ENCODE measurements around the gene HTN3. TPM values are rescaled to one million over a fixed set of nuclear protein-coding genes. Genes with fewer than 3 reads are reported as not detected.

The HTN3 gene
- total and polyA plus RNA-seq, 8 donors: not detected

GRCh38 chr4:70057651-70058050, 29.4 kb downstream of the HTN3 start:
- no peaks in the 10 kb centered on the region for H3K36me3 ChIP-seq
- H3K27ac ChIP-seq: no peak overlapping the region
- TF ChIP-seq POLR2AphosphoS5 (IDR thresholded peaks at IDR 0.05) (no peak), EP300 (IDR thresholded peaks at IDR 0.05) (no peak), CTCF (IDR thresholded peaks at IDR 0.05) (no peak), POLR2A (IDR thresholded peaks at IDR 0.05) (no peak)
- intact Hi-C loops (cut with DNase I; ENCODE audit: low total_unique reads): no loop called here
- no peak overlapping the region for H3K4me3 ChIP-seq
- H3K9me3 ChIP-seq: peaks cover 0 to 9% (median 2%) of the 10 kb centered on the region in 4 donors
- no peaks in the 10 kb centered on the region for H3K27me3 ChIP-seq
- no peak for DNase-seq
- H3K4me1 ChIP-seq: no peaks in the 10 kb centered on the region
- WGBS, 5 donors: 88 to 93% (median 88%) methylated on average over 1 of the region's 1 CpG

- no peak overlapping the region for H3K27ac ChIP-seq
- H3K4me1 ChIP-seq: no peaks in the 10 kb centered on the region
- no peak for DNase-seq
- TF ChIP-seq CTCF (IDR thresholded peaks at IDR 0.05) (no peak), POLR2AphosphoS5 (IDR thresholded peaks at IDR 0.05) (no peak), EP300 (IDR thresholded peaks at IDR 0.05) (no peak), POLR2A (IDR thresholded peaks at IDR 0.05) (no peak)
- intact Hi-C loops (cut with DNase I; ENCODE audit: low total_unique reads): no loop called here
- H3K9me3 ChIP-seq: peaks cover 0 to 9% (median 2%) of the 10 kb centered on the region in 4 donors
- no peaks in the 10 kb centered on the region for H3K36me3 ChIP-seq
- H3K4me3 ChIP-seq: no peak overlapping the region
- no peaks in the 10 kb centered on the region for H3K27me3 ChIP-seq
Measured at GRCh38 chr4:70059149-70059548, 30.9 kb downstream of the HTN3 start.

GRCh38 chr4:70062000-70062399, 33.7 kb downstream of the HTN3 start:
- H3K4me3 ChIP-seq: no peak overlapping the region
- H3K36me3 ChIP-seq: no peaks in the 10 kb centered on the region
- DNase-seq: no peak
- H3K9me3 ChIP-seq: no peaks in the 10 kb centered on the region
- intact Hi-C loops (cut with DNase I; ENCODE audit: low total_unique reads): no loop called here
- WGBS, 5 donors: 50 to 73% (median 56%) methylated on average over 1 of the region's 1 CpG
- H3K4me1 ChIP-seq: no peaks in the 10 kb centered on the region
- no peak for TF ChIP-seq EP300 (IDR thresholded peaks at IDR 0.05)
- TF ChIP-seq POLR2A (IDR thresholded peaks at IDR 0.05): no peak
- TF ChIP-seq CTCF (IDR thresholded peaks at IDR 0.05): no peak
- TF ChIP-seq POLR2AphosphoS5 (IDR thresholded peaks at IDR 0.05): no peak
- no peaks in the 10 kb centered on the region for H3K27me3 ChIP-seq
- no peak overlapping the region for H3K27ac ChIP-seq

- H3K36me3 ChIP-seq: no peaks in the 10 kb centered on the region
- 76 to 90% (median 87%) methylated on average over 1 of the region's 1 CpG for WGBS, 5 donors
- no peaks in the 10 kb centered on the region for H3K4me1 ChIP-seq
- TF ChIP-seq POLR2AphosphoS5 (IDR thresholded peaks at IDR 0.05) (no peak), EP300 (IDR thresholded peaks at IDR 0.05) (no peak), POLR2A (IDR thresholded peaks at IDR 0.05) (no peak), CTCF (IDR thresholded peaks at IDR 0.05) (no peak)
- peaks cover 0 to 3% (median 0%) of the 10 kb centered on the region in 4 donors for H3K9me3 ChIP-seq
- intact Hi-C loops (cut with DNase I; ENCODE audit: low total_unique reads): no loop called here
- no peak for DNase-seq
- H3K4me3 ChIP-seq: no peak overlapping the region
- H3K27me3 ChIP-seq: no peaks in the 10 kb centered on the region
- H3K27ac ChIP-seq: no peak overlapping the region
Measured at GRCh38 chr4:70080205-70080604, 51.9 kb downstream of the HTN3 start.

Other genes starting within 250 kb of the HTN3 start
- gene SULT1E1, start 168.3 kb upstream of the HTN3 start, total RNA-seq: 10 to 100 TPM in 1 of 5 donors, 1 to 10 TPM in 1, under 1 TPM in 1, not detected in 2; 0.87 to 52.1 (median 3.5) TPM
- gene SULT1E1, start 168.3 kb upstream of the HTN3 start, polyA plus RNA-seq: 1 to 10 TPM in 1 of 3 donors, under 1 TPM in 2; 0.62 to 3.2 (median 0.68) TPM
- gene CSN1S1, start 97.4 kb upstream of the HTN3 start, total RNA-seq: not detected
- gene CSN1S1, start 97.4 kb upstream of the HTN3 start, polyA plus RNA-seq: under 1 TPM in 1 of 3 donors, not detected in 2; 0.50 TPM
- not detected for gene CSN2, start 62.7 kb upstream of the HTN3 start, total RNA-seq
- not detected for gene CSN2, start 62.7 kb upstream of the HTN3 start, polyA plus RNA-seq
- not detected for gene STATH, start 32.5 kb upstream of the HTN3 start, total RNA-seq
- gene STATH, start 32.5 kb upstream of the HTN3 start, polyA plus RNA-seq: not detected
- gene HTN1, start 22.0 kb downstream of the HTN3 start, total RNA-seq: not detected
- not detected for gene HTN1, start 22.0 kb downstream of the HTN3 start, polyA plus RNA-seq
- gene PRR27, start 125.8 kb downstream of the HTN3 start, total RNA-seq: not detected
- gene PRR27, start 125.8 kb downstream of the HTN3 start, polyA plus RNA-seq: not detected
- gene ODAM, start 167.3 kb downstream of the HTN3 start, total RNA-seq: 1 to 10 TPM in 1 of 5 donors, under 1 TPM in 1, not detected in 3; 0.37 to 7.1 TPM
- gene ODAM, start 167.3 kb downstream of the HTN3 start, polyA plus RNA-seq: 10 to 100 TPM; 11.9 to 20.3 (median 15.9) TPM
- gene FDCSP, start 197.7 kb downstream of the HTN3 start, total RNA-seq: not detected
- 10 to 100 TPM in 1 of 3 donors, not detected in 2; 46.5 TPM for gene FDCSP, start 197.7 kb downstream of the HTN3 start, polyA plus RNA-seq
- gene CSN3, start 214.1 kb downstream of the HTN3 start, total RNA-seq: not detected
- gene CSN3, start 214.1 kb downstream of the HTN3 start, polyA plus RNA-seq: not detected